GM23338 (cell line): ENCODE measurements around the gene MPHOSPH9. TPM values are rescaled to one million over a fixed set of nuclear protein-coding genes. Genes with fewer than 3 reads are reported as not detected.
A peak's percentile ranks its signal among the peaks of the same experiment; 100 is the strongest.

Experiments used
- ATAC-seq: fragments of 200-7000 bp; cut with Tn5 transposase; 3 replicates; pipeline ENCODE4 v1.9.1; 2020
- DNase-seq: peaks from one replicate; pipeline ENCODE4 v3.0.0-alpha.2; 2015; ENCODE audit warnings: low spot score
- H2AFZ ChIP-seq: fragments of 200-600 bp; sonication (generic); 2 replicates; pipeline ENCODE4 v1.8.0; 2016; ENCODE audit warnings: antibody characterized with exemption, mild to moderate bottlenecking, moderate library complexity
- H3F3A ChIP-seq: fragments of 200-600 bp; sonication (generic); replicated peaks from 2 replicates; pipeline ENCODE4 v1.8.0; 2017; ENCODE audit warnings: antibody characterized with exemption, mixed run types, low read depth
- H3K27ac ChIP-seq: fragments of 200-600 bp; sonication (generic); 2 replicates; pipeline ENCODE4 v1.6.1; 2016; ENCODE audit warnings: low read depth
- H3K27me3 ChIP-seq: fragments of 200-600 bp; sonication (generic); 2 replicates; pipeline ENCODE4 v1.8.0; 2016; ENCODE audit warnings: mild to moderate bottlenecking, mixed run types, moderate library complexity; ENCODE audit not compliant: insufficient read depth
- H3K36me3 ChIP-seq: fragments of 200-600 bp; sonication (generic); 2 replicates; pipeline ENCODE4 v1.8.0; 2016; ENCODE audit warnings: mild to moderate bottlenecking; ENCODE audit not compliant: insufficient read depth
- H3K4me1 ChIP-seq: fragments of 200-600 bp; sonication (generic); 2 replicates; pipeline ENCODE4 v1.8.0; 2016; ENCODE audit warnings: mild to moderate bottlenecking, moderate library complexity; ENCODE audit not compliant: insufficient read depth
- H3K4me2 ChIP-seq: fragments of 200-600 bp; sonication (generic); 2 replicates; pipeline ENCODE4 v1.7.1; 2017; ENCODE audit warnings: mixed run types
- H3K4me3 ChIP-seq: fragments of 200-600 bp; sonication (generic); 2 replicates; pipeline ENCODE4 v1.6.1; 2016; ENCODE audit warnings: mixed run types
- H3K79me2 ChIP-seq: fragments of 200-600 bp; sonication (generic); replicated peaks from 2 replicates; pipeline ENCODE4 v1.8.0; 2017; ENCODE audit warnings: mild to moderate bottlenecking; ENCODE audit not compliant: insufficient read depth
- H3K9me2 ChIP-seq: fragments of 200-600 bp; sonication (generic); 2 replicates; pipeline ENCODE4 v1.8.0; 2017; ENCODE audit not compliant: insufficient read depth
- H4K20me1 ChIP-seq: fragments of 200-600 bp; sonication (generic); replicated peaks from 2 replicates; pipeline ENCODE4 v1.8.0; 2017; ENCODE audit warnings: mild to moderate bottlenecking; ENCODE audit not compliant: insufficient read depth
- H3K27ac Mint-ChIP-seq: 2 replicates; pipeline ENCODE4 v1.8.0; 2020; ENCODE audit warnings: inconsistent platforms, mild to moderate bottlenecking, moderate library complexity, mixed read lengths
- H3K27me3 Mint-ChIP-seq: 3 replicates; pipeline ENCODE4 v1.8.0; 2022; ENCODE audit warnings: low read depth, mild to moderate bottlenecking, moderate library complexity, mixed read lengths, inconsistent platforms; ENCODE audit not compliant: insufficient read depth, poor library complexity
- H3K36me3 Mint-ChIP-seq: 3 replicates; pipeline ENCODE4 v1.8.0; 2021; ENCODE audit warnings: low read depth, mild to moderate bottlenecking, inconsistent platforms, moderate library complexity, mixed read lengths
- H3K4me1 Mint-ChIP-seq: 3 replicates; pipeline ENCODE4 v1.8.0; 2020; ENCODE audit warnings: mild to moderate bottlenecking, inconsistent platforms, mixed read lengths
- H3K4me3 Mint-ChIP-seq: 3 replicates; pipeline ENCODE4 v1.8.0; 2021; ENCODE audit warnings: moderate library complexity, mild to moderate bottlenecking, inconsistent platforms, mixed read lengths
- H3K9me3 Mint-ChIP-seq: 3 replicates; pipeline ENCODE4 v1.8.0; 2020; ENCODE audit warnings: moderate library complexity, mild to moderate bottlenecking, inconsistent platforms, mixed read lengths
- CREB1 ChIP-seq: fragments of 250-450 bp; sonication (Bioruptor Pico); IDR thresholded peaks from 2 replicates; pipeline ENCODE4 v1.5.0; 2020; ENCODE audit warnings: low read depth, mild to moderate bottlenecking, moderate library complexity
- CTCF ChIP-seq, 2 experiments: fragments of 200-600 bp in 1 of 2; sonication (generic) in 1 of 2; conservative IDR thresholded peaks; 2 replicates each; pipeline versions ENCODE4 v1.5.1 to v1.6.1; 2016 to 2017; ENCODE audit warnings: antibody characterized with exemption in 2 of 2, low read depth in 2 of 2, mild to moderate bottlenecking in 2 of 2, moderate library complexity in 1 of 2
- ETS1 ChIP-seq: IDR thresholded peaks from 2 replicates; pipeline ENCODE4 v1.6.1; 2016; ENCODE audit warnings: antibody characterized with exemption
- EZH2phosphoT487 ChIP-seq: fragments of 200-600 bp; sonication (generic); IDR thresholded peaks from one replicate; pipeline ENCODE4 v1.8.1; 2018; ENCODE audit warnings: antibody characterized with exemption; ENCODE audit not compliant: unreplicated experiment
- NANOG ChIP-seq: IDR thresholded peaks from 2 replicates; pipeline ENCODE4 v1.6.1; 2016; ENCODE audit warnings: antibody characterized with exemption, borderline replicate concordance
- STAT1 ChIP-seq: IDR thresholded peaks from one replicate; pipeline ENCODE4 v1.6.1; 2016; ENCODE audit warnings: antibody characterized with exemption; ENCODE audit not compliant: unreplicated experiment
- ZNF331 ChIP-seq: fragments of 250-450 bp; sonication (Bioruptor Pico); IDR thresholded peaks from 2 replicates; pipeline ENCODE4 v1.5.0; 2020; ENCODE audit warnings: low read depth, mild to moderate bottlenecking, moderate library complexity
- ZNF462 ChIP-seq: fragments of 250-450 bp; sonication (Bioruptor Pico); IDR thresholded peaks from 2 replicates; pipeline ENCODE4 v1.5.0; 2020; ENCODE audit warnings: mild to moderate bottlenecking, moderate library complexity
- polyA plus RNA-seq: library from polyadenylated mRNA; unstranded; fragments of >200 nt; fragmentation: Nextera tagmentation; extraction: Ambion mirVana; gene quantifications from 2 replicates; pipeline ENCODE4 v1.2.1, GENCODE V29; 2016
- total RNA-seq: library from RNA; depleted of rRNA; stranded (reverse); fragments of >200 nt; shearing (Covaris generic); gene quantifications from 2 replicates; pipeline ENCODE4 v1.2.3, GENCODE V29; 2014

Gene MPHOSPH9
- total and polyA plus RNA-seq, 2 experiments from 2014 or later = 30.5 to 77.9 TPM

- no peak for TF ChIP-seq ZNF462 (CRISPR knock-in tag)
Observed at GRCh38 chr12:123270214-123271000, 37.5 kb upstream of the MPHOSPH9 start (continued).

- Histone ChIP-seq H3K36me3 (no peaks in the 10 kb centered on the region), H3K79me2 (peaks cover 51% of the 10 kb centered on the region), H3K4me2 (peak overlapping the region; percentile 98), H3K4me1 (peaks cover 18% of the 10 kb centered on the region), H2AFZ (peak overlapping the region; percentile 32; the same call in 1 of the 2 replicates), H3K4me3 (peak overlapping the region; percentile 78), H3F3A (0 out of 2 replicates have a peak, but pooled peaks cover 10% of the 10 kb centered on the region), H4K20me1 (peaks cover 11% of the 10 kb centered on the region), H3K27me3 (no peaks in the 10 kb centered on the region), H3K9me2 (no peaks in the 10 kb centered on the region), H3K27ac (peak overlapping the region; percentile 91)
- H3K27ac Mint-ChIP-seq = peak overlapping the region; percentile 96
- peak overlapping the region; percentile 98 for H3K4me3 Mint-ChIP-seq
- no peak for DNase-seq
- no peak; the same call in 1 of the 3 replicates for ATAC-seq
- peaks cover 37% of the 10 kb centered on the region for H3K4me1 Mint-ChIP-seq
- H3K36me3 Mint-ChIP-seq = peaks cover 28% of the 10 kb centered on the region
- peaks cover 22% of the 10 kb centered on the region for H3K27me3 Mint-ChIP-seq
- peaks cover 4% of the 10 kb centered on the region; the same call in 1 of the 3 replicates for H3K9me3 Mint-ChIP-seq
- TF ChIP-seq NANOG = no peak
- no peak for TF ChIP-seq ZNF331 (CRISPR knock-in tag)
- no peak for TF ChIP-seq EZH2phosphoT487
- TF ChIP-seq CREB1 (CRISPR knock-in tag) = no peak
- no peak for TF ChIP-seq ETS1
- TF ChIP-seq STAT1 = no peak
- TF ChIP-seq CTCF (conservative IDR thresholded peaks at IDR 0.05; ENCODE audit: low read depth in 2 of 2) = no peak
Observed at GRCh38 chr12:123269896-123270213, 36.9 kb upstream of the MPHOSPH9 start.
